Muscle of leg (tissue), 9 donors: ENCODE measurements around the gene KCNA4. TPM values are rescaled to one million over a fixed set of nuclear protein-coding genes. Genes with fewer than 3 reads are reported as not detected.

ENCODE experiments used
- polyA plus RNA-seq, 8 donors: library from polyadenylated mRNA; unstranded; fragments of 120-200 nt; gene quantifications; one replicate each; pipeline versions ENCODE4 v1.2.1 to v1.2.3, GENCODE V29; 2013; ENCODE audit warnings: inconsistent platforms in 1 of 8, low replicate concordance in 1 of 8; ENCODE audit not compliant: insufficient read length in 8 of 8, insufficient read depth in 1 of 8
- total RNA-seq: library from RNA; stranded (reverse); fragments of 120-200 nt; gene quantifications from one replicate; pipeline ENCODE4 v1.2.4, GENCODE V29; 2013

Gene KCNA4
- total and polyA plus RNA-seq, 9 donors = 0.07 to 0.48 (median 0.28) TPM

Other genes starting within 250 kb of the KCNA4 start
- gene FSHB, start 214.0 kb upstream of the KCNA4 start, total RNA-seq = not detected
- gene FSHB, start 214.0 kb upstream of the KCNA4 start, polyA plus RNA-seq = not detected